Activated naive CD4-positive, alpha-beta T cell (primary cell): ENCODE data around the gene MRPS18A.
"Not testable (repeated sequence)": the region's sequence is repeated elsewhere in the genome, so short reads cannot be mapped to it uniquely, and the experiment has no call there.

Experiments
- DNase-seq, 4 experiments: peaks; one replicate each; lab custom pipeline; 2025; lab: John Stamatoyannopoulos, UW

Gene MRPS18A

GRCh38 chr6:43717389-43717788 is 29.8 kb upstream of the MRPS18A start:
- DNase-seq, result no peak

GRCh38 chr6:43716099-43716498 is 28.5 kb upstream of the MRPS18A start:
- DNase-seq, result no peak

- no peak for DNase-seq
These were observed 27.6 kb upstream of the MRPS18A start for GRCh38 chr6:43715056-43715788.

DNA sequence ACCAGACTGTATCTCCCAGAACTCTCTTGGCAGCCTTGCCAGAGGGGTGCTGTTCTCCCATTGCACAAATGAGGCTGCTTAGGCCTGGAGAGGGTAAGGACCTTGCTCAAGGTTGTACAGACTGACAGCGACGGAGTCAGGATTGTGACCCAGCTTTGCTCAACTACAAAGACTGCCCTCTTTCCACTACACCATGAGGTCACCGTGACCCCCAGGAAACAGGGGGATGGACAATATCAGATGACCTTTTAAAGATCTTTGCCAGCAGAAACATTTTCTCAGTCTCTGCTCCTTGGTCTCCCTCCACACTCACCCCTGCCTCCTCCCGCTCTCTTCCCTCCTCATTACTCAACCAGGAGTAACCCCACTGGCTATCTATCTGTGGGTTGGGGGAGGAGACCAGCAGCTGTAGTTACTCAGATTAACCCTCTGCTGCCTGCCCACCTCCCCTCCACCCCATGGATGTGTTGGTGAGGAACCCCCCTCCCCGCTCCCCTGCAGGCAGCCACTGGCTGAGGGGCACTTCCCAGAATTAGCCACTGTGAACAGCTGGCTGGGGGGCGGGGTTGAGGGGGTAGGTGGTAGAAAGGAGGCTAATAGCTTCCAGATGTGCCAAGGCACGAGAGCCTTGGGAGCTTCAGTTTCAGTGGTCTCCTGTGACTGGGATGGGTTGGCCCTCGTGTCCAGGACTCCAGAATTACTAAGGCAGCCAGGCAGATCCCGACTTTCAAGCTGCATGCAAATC is 26.9 kb upstream of the MRPS18A start:
- DNase-seq, result no peak

DNA sequence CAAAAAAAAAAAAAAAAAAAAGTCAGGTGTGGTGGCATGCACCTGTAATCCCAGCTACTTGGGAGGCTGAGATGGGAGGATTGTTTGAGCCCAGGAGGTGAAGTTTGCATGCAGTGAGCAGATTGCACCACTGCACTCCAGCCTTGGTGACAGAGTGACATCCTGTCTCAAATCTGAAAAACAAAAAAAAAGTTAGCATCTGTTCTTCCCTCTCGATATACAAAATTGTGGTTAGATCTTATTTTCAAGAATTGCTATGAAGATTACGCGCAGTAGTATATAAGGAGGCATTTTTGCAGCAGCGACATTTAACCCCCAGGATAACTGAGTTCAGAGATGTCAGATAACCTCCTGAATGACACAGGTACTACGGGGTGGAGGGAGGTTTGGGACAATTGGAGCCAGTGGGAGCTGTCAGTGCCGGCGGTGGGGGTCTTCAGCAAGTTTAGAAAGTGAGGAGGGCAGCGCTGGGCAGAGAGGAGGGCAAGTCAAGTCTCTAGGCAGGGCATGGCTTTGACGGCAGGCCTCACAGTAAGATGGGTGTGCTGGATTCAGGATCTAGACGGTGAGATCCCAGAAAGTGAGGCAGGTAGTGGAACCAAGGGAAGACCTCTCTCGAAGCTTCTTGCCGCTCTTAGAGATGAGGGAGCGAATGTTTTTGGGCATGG is 26.2 kb upstream of the MRPS18A start:
- DNase-seq, result no peak

- no peak for DNase-seq
These were observed 25.0 kb upstream of the MRPS18A start for GRCh38 chr6:43712579-43712978.

- no peak for DNase-seq
These were observed 23.0 kb upstream of the MRPS18A start for GRCh38 chr6:43710576-43710975.

DNA sequence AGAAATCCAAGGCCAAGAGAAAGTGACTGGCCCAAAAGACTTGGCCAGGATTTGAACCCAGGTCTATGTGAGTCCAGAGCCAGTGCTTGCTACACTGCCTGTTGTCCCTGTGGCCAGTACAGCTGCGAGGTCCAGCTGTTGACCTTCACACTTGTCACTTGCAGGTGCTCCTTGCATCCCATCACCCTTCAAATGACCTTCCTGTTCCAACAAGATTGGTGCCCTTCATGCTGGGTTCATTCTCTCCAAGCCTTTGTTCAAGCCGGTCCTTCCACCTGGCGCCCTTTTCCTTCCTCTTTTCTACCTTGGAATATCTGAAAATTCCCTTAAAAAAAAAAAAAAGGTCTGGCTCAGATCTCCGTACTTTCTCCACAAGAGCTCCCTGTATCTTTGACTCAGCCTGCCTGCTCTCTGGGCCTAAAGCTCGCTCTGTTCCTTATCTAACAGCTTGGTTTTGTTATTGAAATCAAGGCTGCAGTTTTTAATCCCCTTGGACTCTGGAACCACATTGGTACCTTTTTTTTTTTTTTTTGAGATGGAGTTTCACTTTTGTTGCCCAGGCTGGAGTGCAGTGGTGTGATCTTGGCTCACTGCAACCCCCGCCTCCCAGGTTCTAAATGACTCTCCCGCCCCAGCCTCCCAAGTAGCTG is 22.2 kb upstream of the MRPS18A start:
- DNase-seq, result no peak

GRCh38 chr6:43708860-43709653 is 21.5 kb upstream of the MRPS18A start:
- DNase-seq, result no peak

GRCh38 chr6:43707767-43708166 is 20.2 kb upstream of the MRPS18A start:
- DNase-seq, result no peak

- no peak for DNase-seq
These were observed 19.7 kb upstream of the MRPS18A start for GRCh38 chr6:43707269-43707668.

- no peak for DNase-seq
These were observed 19.2 kb upstream of the MRPS18A start for GRCh38 chr6:43706788-43707187.

GRCh38 chr6:43705996-43706395 is 18.4 kb upstream of the MRPS18A start:
- DNase-seq, result no peak

- no peak for DNase-seq
These were observed 16.2 kb upstream of the MRPS18A start for GRCh38 chr6:43703512-43704429.

GRCh38 chr6:43702534-43703440 is 15.2 kb upstream of the MRPS18A start:
- DNase-seq, result no peak

DNA sequence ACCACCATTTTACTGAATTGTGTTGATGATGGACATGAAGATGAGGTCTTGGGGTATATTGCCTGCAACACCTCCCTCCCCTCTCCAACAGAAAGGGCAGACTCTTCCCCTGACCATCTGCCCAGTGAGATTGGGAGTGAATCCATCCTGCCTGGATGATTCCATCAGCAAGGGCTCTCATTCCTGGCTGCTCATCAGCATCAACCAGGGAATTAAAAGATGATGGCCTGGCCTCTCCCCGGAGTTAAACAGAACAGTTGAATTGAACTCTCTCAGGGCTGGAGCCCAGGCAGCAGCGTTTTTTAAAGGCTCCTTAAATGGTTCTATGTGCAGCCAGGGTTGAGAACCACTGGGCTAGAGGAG is 14.6 kb upstream of the MRPS18A start:
- DNase-seq, result no peak

DNA sequence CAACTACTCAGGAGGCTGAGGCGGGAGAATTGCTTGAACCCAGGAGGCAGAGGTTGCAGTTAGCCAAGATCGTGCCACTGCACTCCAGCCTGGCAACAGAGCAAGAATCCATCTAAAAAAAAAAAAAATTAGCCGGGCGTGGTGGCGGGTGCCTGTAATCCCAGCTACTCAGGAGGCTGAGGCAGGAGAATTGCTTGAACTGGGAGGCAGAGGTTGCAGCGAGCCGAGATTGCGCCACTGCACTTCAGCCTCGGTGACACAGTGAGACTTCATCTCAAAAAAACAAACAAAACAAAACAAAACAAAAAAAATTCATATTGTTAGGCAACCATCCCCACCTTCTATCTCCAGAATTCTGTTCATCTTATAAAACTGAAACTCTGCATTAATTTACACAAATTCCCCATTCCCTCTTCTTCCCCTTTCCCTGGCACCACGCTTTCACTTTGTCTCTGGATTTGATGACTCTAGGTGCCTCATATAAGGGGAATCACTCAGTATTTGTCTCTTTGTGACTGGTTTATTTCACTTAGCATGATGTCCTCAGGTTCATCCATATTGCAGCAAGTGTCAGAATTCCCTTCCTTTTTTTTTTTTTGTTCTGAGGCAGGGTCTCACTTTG is 13.5 kb upstream of the MRPS18A start:
- not testable (repeated sequence) for DNase-seq

DNA sequence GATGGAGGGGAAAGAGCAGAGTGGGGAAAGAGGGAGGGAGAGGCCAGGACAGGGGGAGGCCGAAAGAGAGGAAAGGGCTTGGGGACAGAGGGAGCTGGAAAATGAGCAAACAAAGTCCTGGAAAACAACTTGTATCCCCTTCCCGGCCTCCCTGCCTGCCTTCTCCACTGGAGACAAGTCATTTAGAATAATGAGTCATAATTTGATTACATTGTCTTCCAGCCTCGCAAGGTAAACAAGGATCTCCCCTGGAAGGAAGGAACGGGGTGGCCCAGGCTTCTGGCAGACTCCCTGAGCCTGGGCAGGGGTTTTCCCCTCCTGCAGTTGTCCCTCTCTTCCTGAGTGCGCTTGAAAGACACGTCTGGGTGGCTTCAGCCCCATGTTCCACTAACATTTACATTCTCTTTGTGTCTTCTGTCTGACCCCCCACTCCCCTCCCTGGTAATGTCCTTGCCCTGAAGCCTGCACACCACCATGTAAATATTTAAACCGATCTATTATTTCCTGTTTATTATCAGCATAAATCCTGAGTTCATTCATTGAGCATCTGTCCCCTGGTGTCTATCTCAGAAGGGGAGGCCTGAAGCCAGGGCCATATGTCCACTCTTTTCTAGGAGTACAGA is 12.1 kb upstream of the MRPS18A start:
- DNase-seq, result no peak
